ENCODE data around the gene TMPRSS4. TPM values are rescaled to one million over a fixed set of nuclear protein-coding genes. Genes with fewer than 3 reads are reported as not detected.

The TMPRSS4 gene
- total RNA-seq, 1 donor from 2014 or later, result 3.4 TPM

DNA sequence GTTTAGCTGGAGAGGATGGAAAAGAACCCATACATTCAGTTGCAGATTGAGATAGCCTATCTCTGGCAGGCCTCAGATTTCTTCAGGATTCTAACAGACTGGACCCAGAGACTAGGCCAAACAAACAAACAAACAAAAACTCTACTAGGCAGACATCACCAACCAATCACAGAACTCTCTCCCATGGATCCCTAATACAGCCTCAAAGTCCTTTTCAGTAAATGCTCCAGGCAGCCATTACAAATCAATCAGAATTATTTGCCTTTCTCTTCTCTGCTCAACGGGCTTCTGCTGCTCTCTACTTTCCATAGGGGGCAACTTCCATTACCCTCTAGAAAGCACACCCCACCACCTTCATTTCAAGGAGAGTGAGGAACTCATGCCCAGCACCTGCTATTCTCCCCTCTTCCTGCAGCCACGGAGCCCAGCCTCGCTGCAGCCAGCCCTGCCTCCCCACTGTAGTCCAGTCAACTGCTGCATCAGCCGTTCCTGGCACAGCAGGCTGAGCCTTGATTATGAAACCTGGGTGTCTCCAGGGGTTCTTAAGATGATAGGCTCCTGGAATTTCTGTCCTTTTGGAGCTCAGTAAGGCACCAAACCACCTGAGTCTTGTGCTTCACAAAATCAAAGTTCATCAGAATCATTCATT, 28.9 kb downstream of the TMPRSS4 start:
- DNase-seq (ENCODE audit: low spot score), result no peak

DNA sequence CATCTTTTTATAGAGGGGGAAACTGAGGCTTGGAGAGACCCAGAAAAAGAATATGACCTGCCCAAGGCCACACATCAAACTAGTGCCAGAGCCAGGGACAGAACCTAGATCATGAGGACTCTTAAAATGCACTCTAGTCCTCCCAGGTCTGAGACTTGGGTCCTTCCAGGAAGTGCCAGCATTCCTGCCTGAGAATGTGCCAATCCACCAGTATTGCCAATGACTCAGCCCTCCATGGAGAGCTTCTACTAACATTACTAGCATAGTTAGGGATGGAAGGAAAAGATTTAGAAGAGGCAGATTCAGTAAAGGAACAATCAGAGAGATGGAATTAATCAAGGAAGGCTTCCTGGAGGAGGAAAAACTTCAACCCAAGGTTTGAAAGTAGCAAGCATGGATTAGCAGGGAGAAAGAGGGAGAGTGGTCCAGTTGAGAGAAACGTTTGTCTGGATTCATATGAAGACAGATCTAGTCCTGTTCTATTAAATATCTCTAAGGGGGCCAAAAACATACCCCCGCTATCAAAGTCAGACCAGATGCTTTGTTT, 30.0 kb downstream of the TMPRSS4 start:
- DNase-seq (ENCODE audit: low spot score), result no peak

DNA sequence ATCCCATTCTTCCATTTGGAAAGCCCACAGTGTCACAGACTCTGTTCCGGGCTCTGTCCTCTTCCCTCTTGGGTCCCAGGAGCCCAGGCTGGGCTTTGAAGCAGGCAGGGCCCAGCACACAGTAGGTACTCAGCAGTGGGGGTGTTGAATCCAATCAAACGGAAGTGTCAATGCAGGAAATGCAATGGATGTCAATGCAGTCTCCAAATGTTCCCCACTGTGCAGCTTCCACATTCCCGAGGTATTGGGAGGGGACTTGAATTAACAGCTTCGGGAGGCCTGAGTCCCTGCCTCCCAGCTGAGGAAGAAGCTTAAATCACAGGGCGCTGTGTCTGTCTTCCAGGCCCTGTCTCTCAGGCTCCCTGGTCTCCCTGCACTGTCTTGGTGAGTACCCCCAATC, 31.6 kb downstream of the TMPRSS4 start:
- no peak for DNase-seq (ENCODE audit: low spot score)

DNA sequence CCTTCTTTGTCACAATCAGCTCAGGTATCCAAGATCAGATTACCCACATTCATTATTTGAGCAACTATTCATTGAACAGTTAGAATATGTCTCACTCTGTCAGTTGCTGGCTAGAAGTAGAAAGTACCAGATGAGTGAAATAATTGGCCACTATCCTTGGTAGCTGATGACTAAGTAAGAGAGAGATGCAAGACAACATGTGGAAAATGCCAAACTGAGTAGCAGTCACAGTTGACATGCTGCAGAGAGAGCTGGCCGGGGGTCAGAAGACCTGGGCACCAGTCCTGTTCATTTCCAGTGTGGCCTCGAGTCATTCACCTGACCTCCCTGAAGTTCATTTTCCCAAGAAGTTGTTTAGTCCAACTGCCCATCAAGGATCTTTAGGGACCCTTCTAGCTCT, 32.4 kb downstream of the TMPRSS4 start:
- DNase-seq (ENCODE audit: low spot score), result peak; percentile 40

DNA sequence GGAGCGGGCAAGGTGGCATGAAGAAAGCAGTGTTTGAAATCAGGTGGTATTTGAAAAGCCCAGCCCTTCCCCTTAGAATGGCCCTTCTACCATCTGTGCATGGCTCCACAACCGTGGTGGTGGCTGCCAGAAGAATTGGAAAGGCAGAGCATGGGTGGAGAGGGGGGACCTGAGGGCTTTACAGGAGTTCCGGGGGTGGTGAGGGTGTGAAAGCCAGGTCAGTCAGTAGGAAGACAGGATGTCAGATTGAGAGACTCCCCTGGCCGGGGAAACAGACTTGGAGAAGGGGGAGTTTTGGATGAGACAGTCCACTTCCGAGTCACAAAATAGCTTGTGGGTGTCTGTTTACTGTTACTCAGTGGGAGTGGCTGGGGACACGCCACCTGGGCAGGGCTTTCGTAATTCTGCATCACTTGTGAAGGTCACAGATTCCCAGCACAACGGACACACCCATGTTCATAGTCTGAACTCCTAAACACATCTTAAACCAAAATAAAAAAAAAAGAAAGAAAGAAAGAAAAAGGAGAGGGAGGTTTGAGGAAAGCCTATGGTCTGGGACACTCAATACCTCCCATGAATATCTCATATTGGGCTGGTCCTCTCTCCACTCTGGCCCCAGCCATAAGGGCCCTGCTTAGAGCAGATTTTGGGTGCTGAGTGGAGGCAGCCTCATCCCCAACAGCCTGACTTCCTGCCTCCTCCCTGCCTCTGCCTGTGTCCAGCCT, 34.3 kb downstream of the TMPRSS4 start:
- no peak for DNase-seq (ENCODE audit: low spot score)

DNA sequence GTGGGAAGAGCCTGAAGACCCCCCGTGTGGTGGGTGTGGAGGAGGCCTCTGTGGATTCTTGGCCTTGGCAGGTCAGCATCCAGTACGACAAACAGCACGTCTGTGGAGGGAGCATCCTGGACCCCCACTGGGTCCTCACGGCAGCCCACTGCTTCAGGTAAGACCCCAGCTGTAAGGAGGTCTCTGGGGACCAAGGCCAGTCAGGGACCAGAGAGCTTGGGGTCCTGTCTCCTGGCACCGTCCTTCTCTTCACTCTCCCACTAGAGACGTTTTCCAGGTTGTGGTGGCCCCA, 34.8 kb downstream of the TMPRSS4 start:
- DNase-seq (ENCODE audit: low spot score), result no peak

DNA sequence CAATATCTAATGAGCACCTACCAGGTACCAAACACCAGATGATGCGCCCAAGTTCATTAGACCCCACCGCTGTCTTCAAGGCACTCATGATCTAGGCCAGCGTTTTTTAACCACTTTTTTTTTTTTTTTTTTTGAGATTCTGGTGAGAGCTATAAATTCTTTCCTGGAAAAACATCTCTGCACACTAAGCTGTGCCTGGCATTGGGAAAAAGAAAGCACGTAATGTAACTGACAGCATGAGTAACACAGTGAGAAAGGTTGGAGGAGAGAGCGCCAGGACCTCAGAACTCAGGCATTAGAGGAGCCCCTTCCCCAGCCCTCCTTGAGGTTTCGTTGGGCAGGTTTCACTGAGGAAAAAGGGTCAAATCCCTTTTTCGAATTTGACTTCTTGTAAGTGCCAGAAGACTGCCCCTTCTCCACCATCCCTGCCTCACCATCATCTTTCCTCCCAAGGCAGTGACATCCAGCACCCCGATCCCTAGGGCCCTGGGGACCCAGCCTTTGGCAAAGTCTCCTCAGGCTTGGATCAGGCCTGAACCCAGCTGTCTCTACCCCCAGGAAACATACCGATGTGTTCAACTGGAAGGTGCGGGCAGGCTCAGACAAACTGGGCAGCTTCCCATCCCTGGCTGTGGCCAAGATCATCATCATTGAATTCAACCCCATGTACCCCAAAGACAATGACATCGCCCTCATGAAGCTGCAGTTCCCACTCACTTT, 36.0 kb downstream of the TMPRSS4 start:
- DNase-seq (ENCODE audit: low spot score), result peak; percentile 65

DNA sequence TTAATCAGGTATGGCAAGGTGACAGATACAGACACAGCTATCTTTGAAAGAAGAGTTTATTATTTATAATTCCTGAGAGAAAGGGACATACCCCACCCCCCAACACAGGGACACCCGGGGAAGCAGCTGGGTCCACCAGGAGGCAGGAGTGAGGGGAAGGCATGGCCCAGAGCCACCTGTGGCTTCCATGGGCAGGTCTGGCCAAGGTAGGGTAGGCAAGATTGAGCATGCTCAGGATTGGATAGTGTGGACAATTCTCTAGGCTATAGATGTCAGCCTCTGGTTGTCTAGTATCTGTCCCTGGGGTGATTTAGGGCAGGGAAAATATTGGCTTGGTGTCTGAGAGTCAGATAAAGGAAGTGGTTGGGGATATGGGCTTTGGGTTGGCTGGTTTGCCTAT, 37.4 kb downstream of the TMPRSS4 start:
- DNase-seq (ENCODE audit: low spot score), result no peak

DNA sequence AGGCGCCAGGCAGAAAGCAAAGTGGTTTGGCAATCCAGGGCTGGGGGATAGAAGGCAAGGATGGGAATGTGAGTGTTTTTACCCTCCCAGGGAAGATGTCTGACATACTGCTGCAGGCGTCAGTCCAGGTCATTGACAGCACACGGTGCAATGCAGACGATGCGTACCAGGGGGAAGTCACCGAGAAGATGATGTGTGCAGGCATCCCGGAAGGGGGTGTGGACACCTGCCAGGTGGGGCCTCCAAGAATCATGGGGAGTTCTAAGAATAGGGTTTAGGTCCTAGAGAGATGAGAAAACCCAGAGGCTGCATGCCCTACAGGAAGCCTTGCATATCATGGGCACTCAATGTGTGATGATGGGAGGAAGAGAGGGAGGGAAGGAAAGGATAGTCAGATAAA, 38.2 kb downstream of the TMPRSS4 start:
- DNase-seq (ENCODE audit: low spot score), result no peak

DNA sequence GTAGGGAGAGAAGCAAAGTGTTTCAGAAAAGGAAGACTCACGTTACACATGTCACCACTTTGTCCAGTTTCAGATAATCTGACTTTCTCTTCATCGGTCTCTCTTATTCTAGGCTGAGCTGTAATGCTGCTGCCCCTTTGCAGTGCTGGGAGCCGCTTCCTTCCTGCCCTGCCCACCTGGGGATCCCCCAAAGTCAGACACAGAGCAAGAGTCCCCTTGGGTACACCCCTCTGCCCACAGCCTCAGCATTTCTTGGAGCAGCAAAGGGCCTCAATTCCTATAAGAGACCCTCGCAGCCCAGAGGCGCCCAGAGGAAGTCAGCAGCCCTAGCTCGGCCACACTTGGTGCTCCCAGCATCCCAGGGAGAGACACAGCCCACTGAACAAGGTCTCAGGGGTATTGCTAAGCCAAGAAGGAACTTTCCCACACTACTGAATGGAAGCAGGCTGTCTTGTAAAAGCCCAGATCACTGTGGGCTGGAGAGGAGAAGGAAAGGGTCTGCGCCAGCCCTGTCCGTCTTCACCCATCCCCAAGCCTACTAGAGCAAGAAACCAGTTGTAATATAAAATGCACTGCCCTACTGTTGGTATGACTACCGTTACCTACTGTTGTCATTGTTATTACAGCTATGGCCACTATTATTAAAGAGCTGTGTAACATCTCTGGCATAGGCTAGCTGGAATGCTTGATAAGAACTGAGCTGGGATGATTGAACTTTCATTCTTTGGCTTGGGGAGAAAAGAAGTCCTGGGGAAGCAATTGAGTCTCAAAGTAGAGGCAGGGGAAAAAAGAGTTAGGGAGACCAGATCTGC, 41.1 kb downstream of the TMPRSS4 start:
- DNase-seq (ENCODE audit: low spot score), result peak; percentile 16

DNA sequence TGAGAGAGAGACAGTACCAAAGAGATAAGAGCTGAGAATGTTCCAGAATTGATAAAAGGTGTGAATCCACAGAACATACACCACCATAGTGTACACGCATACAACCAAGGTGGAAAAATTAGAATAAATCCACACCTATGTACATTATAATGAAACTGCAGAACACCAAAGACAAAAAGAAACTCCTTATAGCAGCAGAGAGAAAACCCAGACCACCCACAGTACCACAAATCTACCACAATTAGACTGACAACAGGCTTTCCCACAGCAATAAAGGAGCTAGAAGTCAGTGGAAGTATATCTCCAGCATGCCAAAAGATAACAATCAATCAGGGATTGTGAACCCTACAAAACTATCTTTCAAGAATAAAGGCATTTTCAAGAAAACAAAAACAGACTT, 43.9 kb downstream of the TMPRSS4 start:
- DNase-seq (ENCODE audit: low spot score), result no peak

DNA sequence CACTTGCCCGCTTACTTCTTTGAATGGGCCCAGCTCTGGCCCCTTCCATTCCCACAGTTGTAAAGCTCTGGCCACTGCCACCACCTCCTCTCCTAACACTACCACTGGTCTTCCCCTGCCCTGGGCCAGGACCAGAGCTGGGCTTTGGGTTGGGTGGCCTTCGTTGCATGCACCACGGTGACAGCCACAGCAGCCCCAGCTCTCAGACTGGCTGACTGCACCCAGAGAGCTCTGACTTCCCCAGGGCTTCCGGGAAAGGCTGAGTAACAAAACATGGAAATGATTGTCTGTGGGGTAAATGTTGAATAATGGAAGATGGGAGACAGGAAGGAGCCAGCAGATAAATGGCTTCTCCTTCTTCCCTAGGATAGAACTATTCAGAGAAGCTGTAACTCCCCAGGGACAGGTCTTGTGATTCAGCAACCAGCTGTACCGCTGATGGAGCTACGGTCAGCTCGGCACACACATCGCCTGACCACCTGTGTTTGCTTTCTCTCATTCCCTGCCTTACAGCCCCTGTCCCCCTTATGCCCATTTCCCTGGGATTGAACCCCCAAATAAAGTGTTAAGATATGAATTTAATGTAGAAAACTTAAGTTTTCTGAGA, 48.2 kb downstream of the TMPRSS4 start:
- DNase-seq (ENCODE audit: low spot score), result no peak

DNA sequence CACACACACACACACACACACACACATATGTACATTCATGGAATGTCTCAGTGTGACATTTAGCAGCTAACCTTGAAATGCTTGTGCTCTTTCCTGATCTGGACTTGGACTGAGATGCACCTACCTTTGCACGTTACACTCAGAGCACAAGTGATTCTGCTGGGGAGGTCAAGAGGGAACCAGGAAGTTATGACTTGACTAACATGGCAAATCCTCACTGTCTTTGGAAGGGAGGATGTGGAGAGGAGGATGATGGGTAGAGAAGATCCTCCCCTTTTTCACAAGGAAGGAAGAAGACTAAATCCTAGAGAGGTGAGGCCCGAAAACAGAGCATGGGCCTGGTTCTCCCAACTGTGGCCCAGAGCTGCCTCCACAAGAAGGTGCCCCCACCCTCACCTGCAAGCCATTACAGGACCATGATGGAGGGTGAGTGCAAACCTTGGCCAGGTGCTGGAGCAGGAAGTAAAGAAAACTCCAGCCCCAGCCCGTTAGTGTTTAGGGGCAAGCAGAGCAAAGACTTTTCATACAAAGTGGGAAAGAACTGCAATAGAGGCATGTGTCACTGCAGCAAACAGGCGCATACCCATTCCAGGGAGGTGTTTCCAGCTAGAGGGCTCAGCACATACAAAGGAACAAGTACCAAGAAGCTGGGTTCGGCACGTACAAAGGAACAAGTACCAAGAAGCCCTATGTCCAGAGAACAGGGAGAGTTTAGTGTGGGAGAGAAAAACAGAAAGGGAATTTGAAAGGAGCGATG, 49.4 kb downstream of the TMPRSS4 start:
- no peak for DNase-seq (ENCODE audit: low spot score)

DNA sequence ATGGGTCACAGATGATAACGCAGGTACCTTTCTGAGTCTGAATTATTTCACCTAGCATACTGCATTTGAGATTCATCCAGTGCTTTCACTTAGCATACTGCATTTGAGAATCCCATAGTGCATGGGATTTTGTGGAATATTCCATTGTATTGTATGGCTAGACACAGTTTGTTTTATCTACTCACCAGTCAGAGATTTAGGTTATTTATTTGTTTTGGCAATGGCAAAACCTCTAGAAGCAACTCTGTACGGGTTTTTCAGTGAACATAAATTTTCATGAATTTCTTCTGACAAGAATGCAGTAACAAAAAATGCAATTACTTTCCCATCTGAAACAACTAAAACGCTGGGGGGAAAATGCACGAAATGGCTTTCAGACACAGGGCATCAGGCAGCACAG, 51.4 kb downstream of the TMPRSS4 start:
- peak; percentile 46 for DNase-seq (ENCODE audit: low spot score)

DNA sequence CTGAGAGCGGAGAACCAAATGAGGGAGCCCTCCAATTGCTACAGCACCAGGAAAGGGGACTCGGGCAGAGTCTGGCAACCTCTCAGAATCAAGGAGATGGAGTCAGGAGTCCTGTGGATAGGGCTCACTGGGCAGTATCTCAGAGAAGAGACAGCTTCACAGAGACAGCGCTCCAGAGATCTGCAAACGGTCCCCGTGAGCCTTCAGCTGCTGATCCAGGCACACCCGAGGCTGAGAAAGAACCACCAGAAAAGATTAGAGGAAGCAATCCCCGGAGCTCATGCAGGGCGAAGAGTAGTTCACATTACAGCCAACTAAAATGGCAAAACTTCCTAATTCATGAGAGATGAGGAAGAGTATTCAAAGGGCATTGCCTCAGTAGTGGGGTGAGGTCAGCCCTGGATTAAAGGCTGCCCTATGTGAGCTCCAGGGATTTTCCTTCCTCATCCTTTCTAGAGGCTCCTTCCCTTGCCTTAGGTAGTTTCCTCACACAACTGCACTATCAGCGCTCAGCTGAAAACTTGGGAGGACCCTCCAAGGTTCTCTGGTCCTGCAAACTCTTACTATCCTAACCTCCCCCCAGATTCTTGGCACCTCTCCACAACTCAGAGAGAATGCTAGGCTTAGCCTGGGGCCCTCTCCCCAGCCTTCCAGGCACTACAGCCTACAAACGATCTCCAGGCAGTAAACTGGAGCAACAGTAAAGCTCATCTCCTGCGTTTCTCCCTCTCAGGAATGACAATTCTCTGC, 52.0 kb downstream of the TMPRSS4 start:
- peak; percentile 95 for DNase-seq (ENCODE audit: low spot score)

DNA sequence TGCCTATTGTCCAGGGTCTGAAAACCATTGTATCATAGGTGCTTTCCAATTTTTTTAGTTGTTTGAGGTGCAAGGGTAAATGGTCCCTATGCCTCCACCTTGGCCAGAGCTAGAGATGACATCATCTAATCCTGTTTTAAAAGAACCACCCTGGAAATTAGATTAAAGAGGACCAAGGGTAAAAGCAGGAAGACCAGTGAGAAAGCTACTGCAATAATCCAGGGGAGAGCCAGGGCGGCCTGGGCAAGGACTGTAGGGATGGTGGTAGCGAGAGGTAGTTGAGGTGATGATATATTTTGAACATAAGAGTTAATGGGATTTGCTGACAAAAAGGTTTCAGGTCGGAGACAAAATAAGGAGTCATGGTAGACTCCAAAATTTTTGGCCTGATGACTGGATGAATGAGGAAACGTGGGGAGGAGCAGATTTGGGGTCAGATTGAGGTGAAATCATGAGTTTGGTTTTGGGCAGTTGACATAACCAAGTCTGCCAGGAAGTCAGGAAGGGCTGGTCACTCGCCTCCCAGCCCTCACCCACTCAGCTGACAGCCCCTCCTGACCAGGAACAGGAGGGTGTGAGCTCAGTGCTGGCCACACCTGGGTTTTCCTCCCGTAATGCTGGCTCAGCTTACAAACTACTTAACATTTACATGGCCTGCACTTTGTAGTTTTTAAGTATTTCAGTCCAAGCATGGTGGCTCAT, 52.7 kb downstream of the TMPRSS4 start:
- DNase-seq (ENCODE audit: low spot score), result no peak

DNA sequence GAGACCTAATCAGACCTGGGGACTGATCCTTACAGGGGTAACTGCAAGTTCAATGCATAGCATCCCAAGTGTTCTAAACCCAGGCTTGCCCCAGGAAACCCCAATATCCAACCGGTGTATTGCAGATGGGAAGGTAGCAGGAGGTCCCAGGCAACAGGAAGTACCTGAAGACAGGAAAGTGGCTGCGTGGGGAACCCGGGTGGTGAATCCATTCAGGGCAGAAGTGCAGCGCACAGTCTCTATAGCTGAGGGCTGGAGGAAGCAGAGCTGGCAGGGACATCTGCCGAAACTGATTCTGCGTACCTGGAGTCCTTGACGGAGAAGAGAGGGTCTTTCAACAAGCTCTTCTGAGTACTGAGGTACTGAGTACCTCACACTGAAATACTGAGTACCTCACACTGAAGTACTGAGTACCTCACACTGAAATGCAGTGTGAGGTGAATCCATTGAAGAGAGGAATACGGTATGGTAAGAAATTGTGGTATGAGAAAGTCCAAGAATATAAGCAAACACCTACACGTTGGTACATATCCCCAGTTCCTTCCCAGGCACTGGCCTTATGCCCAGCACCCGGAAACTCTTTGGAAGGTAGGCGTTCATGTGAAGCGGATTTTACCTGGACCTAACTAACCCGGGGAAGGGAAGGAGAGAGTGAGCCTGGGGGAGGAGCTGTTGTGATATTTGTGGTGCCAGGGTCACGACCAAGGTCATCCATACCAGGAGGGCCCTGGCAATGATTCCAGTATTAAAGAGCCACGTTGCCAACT, 55.7 kb downstream of the TMPRSS4 start:
- DNase-seq (ENCODE audit: low spot score), result no peak

DNA sequence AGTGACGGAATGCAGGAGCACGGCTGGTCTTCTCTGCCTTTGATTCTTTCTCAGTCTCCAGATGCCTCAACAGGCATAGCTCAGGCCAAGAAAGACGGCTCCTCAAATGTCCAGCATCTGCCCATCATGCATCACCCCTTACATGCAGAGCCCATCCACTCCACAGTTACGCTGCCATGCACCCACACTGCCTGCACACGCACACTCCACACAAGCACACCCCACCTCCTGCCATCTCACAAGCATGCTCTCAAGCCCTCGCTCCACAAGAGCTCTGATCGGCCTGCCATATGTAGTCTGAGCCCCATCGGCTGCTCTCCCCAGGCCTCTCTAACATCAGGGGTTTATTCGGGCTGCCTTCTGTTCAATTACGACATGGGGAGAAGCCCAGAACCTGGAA, 56.9 kb downstream of the TMPRSS4 start:
- no peak for DNase-seq (ENCODE audit: low spot score)

Measured in umbilical cord (tissue), 2 donors.